OCI-LY1 (cell line): ENCODE results near the gene GNG8.

ENCODE experiments used
- EZH2 ChIP-seq: fragments of 200-600 bp; sonication (generic), shearing (Covaris generic); IDR thresholded peaks from 2 replicates; pipeline ENCODE4 v1.8.0; 2017; ENCODE audit warnings: borderline replicate concordance, mixed run types, mild to moderate bottlenecking, antibody characterized with exemption, low read length, moderate library complexity, mixed read lengths
- TF ChIP-seq, protein P1 (sequence below): fragments of 200-600 bp; sonication (generic), shearing (Covaris generic); IDR thresholded peaks from 2 replicates; pipeline ENCODE4 v1.5.1; 2017; ENCODE audit warnings: mild to moderate bottlenecking, antibody characterized with exemption, low read length, moderate library complexity, mixed read lengths

DNA sequence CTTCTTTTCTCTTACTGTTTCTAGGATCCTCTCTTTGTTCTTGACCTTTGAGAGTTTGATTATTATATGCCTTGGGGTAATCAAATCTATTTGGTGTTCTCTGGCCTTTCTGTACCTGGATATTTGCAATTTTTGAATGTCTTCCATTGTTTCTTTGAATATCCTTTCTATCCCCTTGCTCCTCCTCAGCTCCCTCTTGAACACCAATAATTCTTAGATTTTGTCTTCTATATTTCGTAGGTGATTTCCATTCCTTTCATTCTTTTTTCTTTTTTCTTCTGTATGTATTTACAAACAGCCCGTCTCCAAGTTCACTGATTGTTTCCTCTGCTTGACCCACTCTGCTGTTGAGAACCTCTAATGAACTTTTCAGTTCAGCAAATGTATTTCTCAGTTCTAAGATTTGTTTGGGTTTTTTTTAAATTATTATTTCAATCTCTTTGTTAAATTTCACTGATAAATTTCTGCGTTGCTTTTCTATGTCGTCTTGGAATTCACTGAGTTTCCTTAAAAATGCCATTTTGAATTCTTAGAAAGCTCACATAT lies 37.6 kb downstream of the GNG8 start:
- TF ChIP-seq, protein P1, sequence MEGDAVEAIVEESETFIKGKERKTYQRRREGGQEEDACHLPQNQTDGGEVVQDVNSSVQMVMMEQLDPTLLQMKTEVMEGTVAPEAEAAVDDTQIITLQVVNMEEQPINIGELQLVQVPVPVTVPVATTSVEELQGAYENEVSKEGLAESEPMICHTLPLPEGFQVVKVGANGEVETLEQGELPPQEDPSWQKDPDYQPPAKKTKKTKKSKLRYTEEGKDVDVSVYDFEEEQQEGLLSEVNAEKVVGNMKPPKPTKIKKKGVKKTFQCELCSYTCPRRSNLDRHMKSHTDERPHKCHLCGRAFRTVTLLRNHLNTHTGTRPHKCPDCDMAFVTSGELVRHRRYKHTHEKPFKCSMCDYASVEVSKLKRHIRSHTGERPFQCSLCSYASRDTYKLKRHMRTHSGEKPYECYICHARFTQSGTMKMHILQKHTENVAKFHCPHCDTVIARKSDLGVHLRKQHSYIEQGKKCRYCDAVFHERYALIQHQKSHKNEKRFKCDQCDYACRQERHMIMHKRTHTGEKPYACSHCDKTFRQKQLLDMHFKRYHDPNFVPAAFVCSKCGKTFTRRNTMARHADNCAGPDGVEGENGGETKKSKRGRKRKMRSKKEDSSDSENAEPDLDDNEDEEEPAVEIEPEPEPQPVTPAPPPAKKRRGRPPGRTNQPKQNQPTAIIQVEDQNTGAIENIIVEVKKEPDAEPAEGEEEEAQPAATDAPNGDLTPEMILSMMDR, result no peak
- no peak for TF ChIP-seq EZH2
